ENCODE results near the gene NPAP1. TPM values are rescaled to one million over a fixed set of nuclear protein-coding genes. Genes with fewer than 3 reads are reported as not detected.

The NPAP1 gene, protein sequence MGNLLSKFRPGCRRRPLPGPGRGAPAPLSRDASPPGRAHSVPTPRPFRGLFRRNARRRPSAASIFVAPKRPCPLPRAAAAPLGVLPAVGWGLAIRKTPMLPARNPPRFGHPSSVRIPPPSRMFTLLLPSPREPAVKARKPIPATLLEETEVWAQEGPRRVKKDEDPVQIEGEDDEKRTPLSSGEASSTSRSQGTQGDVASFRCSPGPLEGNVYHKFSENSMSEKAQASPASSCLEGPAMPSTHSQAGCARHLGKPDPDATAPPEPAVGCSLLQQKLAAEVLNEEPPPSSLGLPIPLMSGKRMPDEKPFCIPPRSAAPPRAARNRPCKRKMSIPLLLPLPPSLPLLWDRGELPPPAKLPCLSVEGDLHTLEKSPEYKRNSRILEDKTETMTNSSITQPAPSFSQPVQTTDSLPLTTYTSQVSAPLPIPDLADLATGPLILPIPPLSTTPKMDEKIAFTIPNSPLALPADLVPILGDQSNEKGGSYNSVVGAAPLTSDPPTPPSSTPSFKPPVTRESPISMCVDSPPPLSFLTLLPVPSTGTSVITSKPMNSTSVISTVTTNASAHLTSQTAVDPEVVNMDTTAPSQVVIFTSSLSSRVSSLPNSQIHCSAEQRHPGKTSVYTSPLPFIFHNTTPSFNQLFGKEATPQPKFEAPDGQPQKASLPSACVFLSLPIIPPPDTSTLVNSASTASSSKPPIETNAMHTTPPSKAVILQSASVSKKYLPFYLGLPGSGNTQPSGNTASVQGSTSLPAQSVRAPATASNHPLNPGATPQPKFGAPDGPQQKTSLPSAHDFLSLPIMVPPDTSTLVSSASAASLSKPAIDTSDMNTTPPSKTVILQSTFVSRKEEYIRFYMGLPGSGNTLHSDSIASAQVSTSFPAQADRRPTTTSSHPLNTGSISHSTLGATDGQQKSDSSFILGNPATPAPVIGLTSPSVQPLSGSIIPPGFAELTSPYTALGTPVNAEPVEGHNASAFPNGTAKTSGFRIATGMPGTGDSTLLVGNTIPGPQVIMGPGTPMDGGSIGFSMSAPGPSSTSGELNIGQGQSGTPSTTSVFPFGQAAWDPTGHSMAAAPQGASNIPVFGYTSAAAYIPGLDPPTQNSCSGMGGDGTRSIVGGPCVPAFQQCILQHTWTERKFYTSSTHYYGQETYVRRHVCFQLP
- not detected for total RNA-seq (2013)
- polyA plus RNA-seq (not detected), polyA minus RNA-seq (not detected in 2 replicates), total RNA-seq (0 to 1.0 (median 0.04) reads per million in 11 experiments)

DNA sequence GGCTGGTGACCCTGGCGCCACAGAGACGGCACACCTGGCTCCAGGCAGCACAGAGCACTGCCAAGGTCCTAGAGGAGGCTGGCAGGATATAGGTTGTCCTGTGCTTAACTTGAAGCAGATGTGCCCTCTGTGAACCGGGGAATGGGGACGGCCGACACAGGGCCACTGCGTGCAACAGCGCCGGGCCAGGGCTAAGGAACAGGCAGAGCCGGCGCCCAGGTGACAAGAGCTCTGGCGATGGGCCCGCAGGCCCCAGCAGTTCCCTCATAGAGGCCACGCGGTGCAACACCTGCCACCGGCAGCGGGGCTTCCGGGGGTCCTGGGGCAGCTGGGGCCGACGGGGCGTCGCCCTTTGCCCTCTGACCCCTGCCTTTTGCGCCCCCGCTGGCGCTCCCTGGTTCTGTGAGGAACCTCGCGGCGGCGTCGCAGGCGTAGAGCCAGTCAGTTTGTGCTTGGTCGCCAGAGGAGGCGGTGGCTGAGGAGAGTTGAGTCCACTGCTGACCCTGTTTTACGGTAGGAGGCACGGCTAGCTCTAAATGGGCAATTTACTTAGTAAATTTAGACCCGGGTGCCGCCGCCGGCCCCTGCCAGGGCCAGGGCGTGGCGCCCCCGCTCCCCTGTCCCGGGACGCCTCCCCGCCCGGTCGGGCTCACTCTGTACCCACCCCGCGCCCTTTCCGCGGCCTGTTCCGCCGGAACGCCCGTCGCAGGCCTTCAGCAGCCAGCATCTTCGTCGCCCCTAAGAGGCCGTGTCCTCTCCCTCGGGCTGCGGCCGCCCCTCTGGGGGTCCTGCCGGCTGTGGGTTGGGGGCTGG is at the start of gene NPAP1:
TSS of gene NPAP1 (plus strand) at position 444 of the 813 bp plus-strand sequence. CDS start at position 537, 93 bp downstream.
- no peak within 1 kb of the TSS for H3K9ac ChIP-seq (ENCODE audit: insufficient read depth, low read length, poor library complexity, severe bottlenecking)
- peaks cover 0 to 3% (median 0%) of the 10 kb centered on the region in 3 donors for H3K27me3 Mint-ChIP-seq (ENCODE audit: low read depth in 3 of 3)
- peaks cover 58 to 67% of the 10 kb centered on the region in 2 donors for H3K9me3 ChIP-seq (replicated peaks in 1 of 2; ENCODE audit: control insufficient read depth in 1 of 2, insufficient read depth in 1 of 2, low read length in 2 of 2)
- no peak within 1 kb of the TSS for H3K4me3 ChIP-seq (replicated peaks in 1 of 3; ENCODE audit: low read depth in 2 of 3, low read length in 3 of 3)
- no peak within 1 kb of the TSS for H2AFZ ChIP-seq (ENCODE audit: insufficient read depth, low read depth, low read length, poor library complexity, severe bottlenecking)
- H3K27me3 ChIP-seq (ENCODE audit: control insufficient read depth in 2 of 2, insufficient read depth in 2 of 2, low read length in 2 of 2), result no peaks in the 10 kb centered on the region
- H3K27ac ChIP-seq (ENCODE audit: low read depth in 1 of 2, low read length in 2 of 2), result no peak within 1 kb of the TSS
- H3K36me3 Mint-ChIP-seq, result no peaks in the 10 kb centered on the region
- intact Hi-C loops (cut with micrococcal nuclease), result no loop called here
- DNase-seq, result no peak
- H3K4me3 Mint-ChIP-seq, result no peak within 1 kb of the TSS
- 93% methylated on average over 62 of the region's 62 CpGs for WGBS (ENCODE audit: insufficient coverage)
- no peak within 1 kb of the TSS for H3K4me2 ChIP-seq (replicated peaks; ENCODE audit: extremely low read depth, low read length, poor library complexity, severe bottlenecking)
- no peaks in the 10 kb centered on the region for H3K4me1 Mint-ChIP-seq
- H3K36me3 ChIP-seq (replicated peaks in 1 of 2; ENCODE audit: control insufficient read depth in 1 of 2, insufficient read depth in 2 of 2, low read length in 2 of 2), result no peaks in the 10 kb centered on the region
- H3K79me2 ChIP-seq (ENCODE audit: insufficient read depth, low read length), result no peaks in the 10 kb centered on the region
- H4K20me1 ChIP-seq (ENCODE audit: insufficient read depth, low read length), result no peaks in the 10 kb centered on the region
- no peak within 1 kb of the TSS for H3K27ac Mint-ChIP-seq
- TF ChIP-seq, protein P1, sequence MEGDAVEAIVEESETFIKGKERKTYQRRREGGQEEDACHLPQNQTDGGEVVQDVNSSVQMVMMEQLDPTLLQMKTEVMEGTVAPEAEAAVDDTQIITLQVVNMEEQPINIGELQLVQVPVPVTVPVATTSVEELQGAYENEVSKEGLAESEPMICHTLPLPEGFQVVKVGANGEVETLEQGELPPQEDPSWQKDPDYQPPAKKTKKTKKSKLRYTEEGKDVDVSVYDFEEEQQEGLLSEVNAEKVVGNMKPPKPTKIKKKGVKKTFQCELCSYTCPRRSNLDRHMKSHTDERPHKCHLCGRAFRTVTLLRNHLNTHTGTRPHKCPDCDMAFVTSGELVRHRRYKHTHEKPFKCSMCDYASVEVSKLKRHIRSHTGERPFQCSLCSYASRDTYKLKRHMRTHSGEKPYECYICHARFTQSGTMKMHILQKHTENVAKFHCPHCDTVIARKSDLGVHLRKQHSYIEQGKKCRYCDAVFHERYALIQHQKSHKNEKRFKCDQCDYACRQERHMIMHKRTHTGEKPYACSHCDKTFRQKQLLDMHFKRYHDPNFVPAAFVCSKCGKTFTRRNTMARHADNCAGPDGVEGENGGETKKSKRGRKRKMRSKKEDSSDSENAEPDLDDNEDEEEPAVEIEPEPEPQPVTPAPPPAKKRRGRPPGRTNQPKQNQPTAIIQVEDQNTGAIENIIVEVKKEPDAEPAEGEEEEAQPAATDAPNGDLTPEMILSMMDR (IDR thresholded peaks at IDR 0.05), result no peak
- H3K9me3 Mint-ChIP-seq, result peaks cover 16 to 47% (median 36%) of the 10 kb centered on the region in 7 donors
- no peaks in the 10 kb centered on the region for H3K4me1 ChIP-seq (ENCODE audit: control insufficient read depth in 1 of 2, insufficient read depth in 2 of 2, low read length in 2 of 2)
